ENCODE measurements around the gene SHC1.

SHC1 gene

GRCh38 chr1:154938604-154939399 lies 31.7 kb downstream of the SHC1 start:
- H3K9me3 ChIP-seq (ENCODE audit: insufficient read depth, low read length), result no peaks in the 10 kb centered on the region
- H3K36me3 ChIP-seq (ENCODE audit: low read length), result no peaks in the 10 kb centered on the region
- no peak overlapping the region for H3K4me3 ChIP-seq (ENCODE audit: insufficient read depth, low read length, poor library complexity, severe bottlenecking)
- peak overlapping the region; percentile 88; the same call in 1 of the 2 replicates for H3K27ac ChIP-seq (ENCODE audit: low read depth, low read length)
- H3K9ac ChIP-seq (ENCODE audit: low read length), result 0 out of 2 replicates have a peak overlapping the region, but pooled peaks have one; percentile 88
- H3F3A ChIP-seq (ENCODE audit: insufficient read depth), result peaks cover 15% of the 10 kb centered on the region
- H3K27me3 ChIP-seq (ENCODE audit: low read length), result no peaks in the 10 kb centered on the region
- peaks cover 13% of the 10 kb centered on the region for H3K79me2 ChIP-seq (ENCODE audit: insufficient read depth, low read length)
- H3K4me2 ChIP-seq (ENCODE audit: low read depth, low read length, poor library complexity, severe bottlenecking), result peak overlapping the region; percentile 73
- no peaks in the 10 kb centered on the region for H4K20me1 ChIP-seq (ENCODE audit: low read depth, low read length)
- TF ChIP-seq EZH2phosphoT487 (conservative IDR thresholded peaks at IDR 0.05; ENCODE audit: low read length) (no peak), CTCF (IDR thresholded peaks at IDR 0.05; ENCODE audit: insufficient read depth, low read length, poor library complexity, severe bottlenecking) (no peak)
- no peak overlapping the region for H2AFZ ChIP-seq (ENCODE audit: low read depth, low read length, severe bottlenecking)
- H3K9me2 ChIP-seq (replicated peaks; ENCODE audit: insufficient read depth, low read length), result no peaks in the 10 kb centered on the region

- H3K4me2 ChIP-seq (ENCODE audit: low read depth, low read length, poor library complexity, severe bottlenecking), result peak overlapping the region; percentile 73
- no peaks in the 10 kb centered on the region for H3K36me3 ChIP-seq (ENCODE audit: low read length)
- peaks cover 15% of the 10 kb centered on the region for H3F3A ChIP-seq (ENCODE audit: insufficient read depth)
- H2AFZ ChIP-seq (ENCODE audit: low read depth, low read length, severe bottlenecking), result no peak overlapping the region
- peaks cover 13% of the 10 kb centered on the region for H3K79me2 ChIP-seq (ENCODE audit: insufficient read depth, low read length)
- TF ChIP-seq EZH2phosphoT487 (conservative IDR thresholded peaks at IDR 0.05; ENCODE audit: low read length), result no peak
- no peak for TF ChIP-seq CTCF (IDR thresholded peaks at IDR 0.05; ENCODE audit: insufficient read depth, low read length, poor library complexity, severe bottlenecking)
- H3K9me3 ChIP-seq (ENCODE audit: insufficient read depth, low read length), result no peaks in the 10 kb centered on the region
- no peaks in the 10 kb centered on the region for H4K20me1 ChIP-seq (ENCODE audit: low read depth, low read length)
- peak overlapping the region; percentile 79 for H3K4me3 ChIP-seq (ENCODE audit: insufficient read depth, low read length, poor library complexity, severe bottlenecking)
- peak overlapping the region; percentile 88 for H3K9ac ChIP-seq (ENCODE audit: low read length)
- no peaks in the 10 kb centered on the region for H3K9me2 ChIP-seq (replicated peaks; ENCODE audit: insufficient read depth, low read length)
- no peaks in the 10 kb centered on the region for H3K27me3 ChIP-seq (ENCODE audit: low read length)
- H3K27ac ChIP-seq (ENCODE audit: low read depth, low read length), result peak overlapping the region; percentile 88
Measured at GRCh38 chr1:154937988-154938386, 32.6 kb downstream of the SHC1 start.

GRCh38 chr1:154937085-154937987 lies 33.2 kb downstream of the SHC1 start:
- Histone ChIP-seq H2AFZ (ENCODE audit: low read depth, low read length, severe bottlenecking) (peak overlapping the region; percentile 73), H3K4me2 (ENCODE audit: low read depth, low read length, poor library complexity, severe bottlenecking) (peak overlapping the region; percentile 73), H3K27me3 (ENCODE audit: low read length) (no peaks in the 10 kb centered on the region), H3K36me3 (ENCODE audit: low read length) (no peaks in the 10 kb centered on the region), H3K9me2 (replicated peaks; ENCODE audit: insufficient read depth, low read length) (no peaks in the 10 kb centered on the region), H3K79me2 (ENCODE audit: insufficient read depth, low read length) (peaks cover 13% of the 10 kb centered on the region), H3K4me3 (ENCODE audit: insufficient read depth, low read length, poor library complexity, severe bottlenecking) (peak overlapping the region; percentile 79), H3K9me3 (ENCODE audit: insufficient read depth, low read length) (no peaks in the 10 kb centered on the region), H4K20me1 (ENCODE audit: low read depth, low read length) (no peaks in the 10 kb centered on the region), H3K9ac (ENCODE audit: low read length) (peak overlapping the region; percentile 88), H3K27ac (ENCODE audit: low read depth, low read length) (peak overlapping the region; percentile 88), H3F3A (ENCODE audit: insufficient read depth) (peaks cover 15% of the 10 kb centered on the region)
- TF ChIP-seq CTCF (IDR thresholded peaks at IDR 0.05; ENCODE audit: insufficient read depth, low read length, poor library complexity, severe bottlenecking) (no peak), EZH2phosphoT487 (conservative IDR thresholded peaks at IDR 0.05; ENCODE audit: low read length) (no peak)
